Choroid plexus epithelial cell (primary cell): ENCODE results near the gene HOXA2.

Experiments
- DNase-seq: peaks from one replicate; pipeline ENCODE4 v3.0.0-alpha.2; 2010; ENCODE audit warnings: low read depth
- H3K4me3 ChIP-seq: 2 replicates; pipeline ENCODE4 v1.5.1; 2011; ENCODE audit warnings: low read depth, mild to moderate bottlenecking, control low read depth, low read length, moderate library complexity
- CTCF ChIP-seq: conservative IDR thresholded peaks from 2 replicates; pipeline ENCODE4 v1.5.1; 2011; ENCODE audit warnings: low read depth, mild to moderate bottlenecking, control low read depth, inconsistent platforms, low read length, moderate library complexity

Gene HOXA2

DNA sequence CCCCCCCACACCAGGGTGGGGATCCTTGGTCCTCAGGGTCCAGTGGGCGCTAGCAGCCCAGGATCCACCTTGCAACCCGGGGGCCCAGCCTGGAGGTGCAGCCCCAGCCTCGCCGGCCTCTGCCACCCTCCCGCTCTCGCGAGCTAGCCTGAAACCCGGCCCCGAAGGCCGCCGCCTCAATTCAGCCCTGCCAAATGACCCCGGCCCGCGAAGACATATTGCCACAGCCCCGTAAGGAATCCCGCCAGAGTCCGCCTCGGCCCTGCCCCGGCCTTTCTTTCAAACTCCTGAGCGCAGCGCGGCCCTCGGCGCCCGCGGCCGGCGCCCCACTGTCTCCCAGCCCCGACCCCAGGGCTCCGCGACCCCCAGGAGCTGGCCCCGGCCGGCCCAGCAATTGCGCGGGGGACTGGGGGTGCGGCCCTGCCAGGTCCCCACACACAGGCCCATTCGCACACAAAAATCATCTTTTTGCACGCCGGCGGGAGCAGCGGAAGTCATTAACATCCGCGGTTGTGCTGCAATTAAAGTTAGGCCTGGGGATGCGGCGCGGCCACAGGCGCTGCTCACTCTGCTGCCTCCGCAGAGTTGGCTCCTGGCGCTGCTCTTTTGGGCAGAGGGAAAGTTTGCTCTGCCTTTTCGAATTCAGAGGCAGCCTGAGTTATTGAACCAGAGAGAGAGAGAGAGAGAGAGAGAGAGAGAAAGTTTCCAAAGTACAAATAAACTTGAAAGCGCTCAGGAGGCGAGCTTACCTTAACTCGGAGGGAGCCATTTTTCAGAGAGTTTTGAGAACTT is 37.0 kb upstream of the HOXA2 start:
- DNase-seq: no peak
- no peak for TF ChIP-seq CTCF
- no peak overlapping the region for H3K4me3 ChIP-seq

DNA sequence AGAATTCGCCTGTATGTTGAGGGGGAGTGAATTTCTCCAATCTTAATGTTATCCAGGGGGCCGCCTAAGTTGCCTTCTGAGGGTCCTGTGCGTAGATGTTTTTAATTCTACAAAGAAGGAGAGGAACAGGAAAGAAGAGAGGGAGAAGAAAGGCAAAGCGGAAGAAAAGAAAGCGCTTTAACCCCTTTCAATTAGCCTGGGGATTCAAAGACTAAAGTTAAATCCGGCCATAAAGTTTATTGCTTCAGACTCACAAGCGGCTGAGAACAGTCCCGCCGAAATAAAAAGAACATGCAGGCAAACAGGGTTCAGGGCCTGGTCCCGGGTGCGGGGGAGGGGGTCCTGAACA is 36.5 kb upstream of the HOXA2 start:
- no peak for DNase-seq
- no peak overlapping the region for H3K4me3 ChIP-seq
- TF ChIP-seq CTCF: no peak

- no peak for DNase-seq
- TF ChIP-seq CTCF: no peak
- no peak overlapping the region for H3K4me3 ChIP-seq
Observed at GRCh38 chr7:27138472-27138871, 36.0 kb upstream of the HOXA2 start.

- no peak overlapping the region for H3K4me3 ChIP-seq
- DNase-seq: no peak
- TF ChIP-seq CTCF: no peak
Observed at GRCh38 chr7:27137640-27138315, 35.3 kb upstream of the HOXA2 start.

DNA sequence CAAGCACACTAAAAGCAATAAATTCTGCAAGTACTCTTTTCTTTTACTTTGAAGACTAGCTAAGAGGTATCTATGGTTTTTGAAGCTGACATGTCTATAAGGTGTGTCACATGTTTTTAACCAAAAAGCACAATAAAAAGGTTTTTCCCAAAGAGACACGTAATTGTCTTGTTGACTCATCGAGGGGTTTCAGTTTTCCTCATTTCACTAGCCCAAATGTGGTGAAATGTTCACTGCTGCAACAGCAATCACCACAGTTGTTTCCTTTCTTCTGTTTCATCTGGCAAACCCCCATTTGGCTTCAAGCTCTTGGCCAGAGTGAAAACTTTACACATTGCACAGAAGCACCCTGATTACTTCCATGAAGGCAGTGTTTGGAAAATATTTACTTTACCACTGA is 31.9 kb upstream of the HOXA2 start:
- no peak overlapping the region for H3K4me3 ChIP-seq
- TF ChIP-seq CTCF: no peak
- no peak for DNase-seq

DNA sequence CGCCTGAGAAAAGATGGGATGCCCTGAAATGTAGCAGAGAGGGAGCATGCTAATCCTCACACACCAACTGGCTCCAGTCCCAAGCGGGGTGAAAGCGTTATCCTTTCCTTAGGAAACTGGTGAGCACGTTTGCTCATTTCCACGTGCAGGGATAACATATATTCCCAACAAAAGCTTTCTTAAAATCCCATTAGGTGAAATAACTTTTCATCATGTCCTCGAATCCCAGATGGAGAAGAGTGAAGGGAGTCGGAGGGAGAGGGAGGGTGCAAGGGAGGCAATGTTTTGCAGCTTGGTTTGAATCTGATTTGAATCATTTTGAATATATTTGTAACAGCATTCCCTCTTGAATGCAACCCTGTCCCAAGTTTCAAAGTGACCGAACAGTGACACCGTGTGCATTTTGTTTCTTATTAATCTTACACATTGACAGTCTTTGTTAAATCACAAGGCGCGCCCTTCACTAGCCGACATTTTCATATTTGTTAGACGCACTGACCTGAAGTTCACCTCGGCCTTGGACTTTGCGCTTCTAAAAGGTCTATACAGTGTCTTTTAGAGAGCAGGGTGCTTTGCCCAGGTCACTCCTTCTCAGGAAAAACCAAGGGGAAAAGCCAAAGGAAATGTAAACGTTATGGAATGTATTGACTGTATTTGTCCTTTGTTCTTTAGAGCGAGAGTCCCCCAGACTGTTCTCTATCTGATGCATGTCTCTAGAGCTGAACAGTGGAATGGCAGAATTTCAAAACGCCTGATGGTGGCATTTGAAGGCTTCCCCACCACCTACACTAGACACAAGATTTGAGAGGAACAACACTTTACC is 31.1 kb upstream of the HOXA2 start:
- DNase-seq: no peak
- no peak overlapping the region for H3K4me3 ChIP-seq
- TF ChIP-seq CTCF: no peak
